SU-DHL-6 (cell line): ENCODE results near the gene SUGP1.

Experiments
- H2AFZ ChIP-seq: fragments of 200-600 bp; sonication (generic); 2 replicates; pipeline ENCODE4 v1.6.1; 2014; ENCODE audit warnings: low read depth, mild to moderate bottlenecking, moderate library complexity, mixed read lengths, antibody characterized with exemption, low read length; ENCODE audit not compliant: severe bottlenecking
- H3F3A ChIP-seq: fragments of 200-600 bp; shearing (Covaris generic); 2 replicates; pipeline ENCODE4 v1.6.0; 2016; ENCODE audit warnings: antibody characterized with exemption, mild to moderate bottlenecking; ENCODE audit not compliant: insufficient read depth
- H3K27ac ChIP-seq: fragments of 200-600 bp; sonication (generic); 2 replicates; pipeline ENCODE4 v1.5.1; 2016; ENCODE audit warnings: low read depth, mild to moderate bottlenecking, low read length, moderate library complexity, mixed read lengths
- H3K27me3 ChIP-seq: fragments of 200-600 bp; sonication (generic), shearing (Covaris generic); 2 replicates; pipeline ENCODE4 v1.6.0; 2014; ENCODE audit warnings: mild to moderate bottlenecking, low read length
- H3K36me3 ChIP-seq: fragments of 200-600 bp; sonication (generic); 2 replicates; pipeline ENCODE4 v1.6.1; 2014; ENCODE audit warnings: mild to moderate bottlenecking, low read length, mixed read lengths
- H3K4me2 ChIP-seq: fragments of 300-600, 200-600 bp; shearing (Covaris generic), sonication (generic); 2 replicates; pipeline ENCODE4 v1.6.0; 2014; ENCODE audit warnings: low read length, low read depth, mild to moderate bottlenecking; ENCODE audit not compliant: poor library complexity, severe bottlenecking
- H3K4me3 ChIP-seq: fragments of 200-600 bp; sonication (generic); 2 replicates; pipeline ENCODE4 v1.5.1; 2014; ENCODE audit warnings: antibody characterized with exemption, low read length, mild to moderate bottlenecking, mixed read lengths; ENCODE audit not compliant: insufficient read depth, poor library complexity, severe bottlenecking
- H3K79me2 ChIP-seq: fragments of 200-600 bp; sonication (generic); 2 replicates; pipeline ENCODE4 v1.6.1; 2014; ENCODE audit warnings: mild to moderate bottlenecking, low read length, moderate library complexity; ENCODE audit not compliant: insufficient read depth
- H3K9ac ChIP-seq: fragments of 200-600 bp; sonication (generic); 2 replicates; pipeline ENCODE4 v1.7.0; 2014; ENCODE audit warnings: mild to moderate bottlenecking, low read length
- H3K9me2 ChIP-seq: fragments of 200-600 bp; sonication (generic); replicated peaks from 2 replicates; pipeline ENCODE4 v1.6.1; 2014; ENCODE audit warnings: low read length; ENCODE audit not compliant: insufficient read depth
- H3K9me3 ChIP-seq: fragments of 200-600 bp; sonication (generic); 2 replicates; pipeline ENCODE4 v1.6.1; 2014; ENCODE audit warnings: low read length, mixed read lengths; ENCODE audit not compliant: insufficient read depth
- H4K20me1 ChIP-seq: fragments of 200-600 bp; sonication (generic); 2 replicates; pipeline ENCODE4 v1.6.1; 2014; ENCODE audit warnings: low read depth, mild to moderate bottlenecking, antibody characterized with exemption, low read length, moderate library complexity, mixed read lengths
- CTCF ChIP-seq: fragments of 200-600 bp; sonication (generic); IDR thresholded peaks from one replicate; pipeline ENCODE4 v1.5.1; 2017; ENCODE audit warnings: antibody characterized with exemption, mild to moderate bottlenecking, low read length, moderate library complexity; ENCODE audit not compliant: insufficient read depth, poor library complexity, severe bottlenecking
- EZH2phosphoT487 ChIP-seq: fragments of 200-600 bp; sonication (generic), shearing (Covaris generic); conservative IDR thresholded peaks from 2 replicates; pipeline ENCODE4 v1.6.1; 2018; ENCODE audit warnings: mild to moderate bottlenecking, antibody characterized with exemption, low read length, moderate library complexity, mixed read lengths

The SUGP1 gene

GRCh38 chr19:19343762-19344161 lies 23.5 kb upstream of the SUGP1 start:
- H3K27ac ChIP-seq, result no peak overlapping the region
- no peaks in the 10 kb centered on the region for H3K79me2 ChIP-seq
- no peaks in the 10 kb centered on the region for H3K36me3 ChIP-seq
- no peaks in the 10 kb centered on the region for H3K27me3 ChIP-seq
- H3K4me2 ChIP-seq, result no peak overlapping the region
- TF ChIP-seq CTCF (no peak), EZH2phosphoT487 (no peak)
- H3K9me3 ChIP-seq, result no peaks in the 10 kb centered on the region
- no peaks in the 10 kb centered on the region for H3K9me2 ChIP-seq
- no peak overlapping the region for H3K9ac ChIP-seq
- no peak overlapping the region for H3K4me3 ChIP-seq
- H4K20me1 ChIP-seq, result no peaks in the 10 kb centered on the region
- no peak overlapping the region for H2AFZ ChIP-seq
- no peaks in the 10 kb centered on the region for H3F3A ChIP-seq

GRCh38 chr19:19343016-19343362 lies 22.7 kb upstream of the SUGP1 start:
- Histone ChIP-seq H3K36me3 (no peaks in the 10 kb centered on the region), H3K27ac (no peak overlapping the region), H3K4me2 (no peak overlapping the region), H3K4me3 (no peak overlapping the region), H3K9ac (no peak overlapping the region), H2AFZ (no peak overlapping the region), H3K27me3 (no peaks in the 10 kb centered on the region), H4K20me1 (no peaks in the 10 kb centered on the region), H3K9me2 (no peaks in the 10 kb centered on the region), H3K79me2 (no peaks in the 10 kb centered on the region), H3F3A (no peaks in the 10 kb centered on the region), H3K9me3 (no peaks in the 10 kb centered on the region)
- TF ChIP-seq EZH2phosphoT487 (no peak), CTCF (no peak)

- Histone ChIP-seq H3K27me3 (no peaks in the 10 kb centered on the region), H3K9ac (no peak overlapping the region), H3K9me2 (no peaks in the 10 kb centered on the region), H3K4me2 (no peak overlapping the region), H2AFZ (no peak overlapping the region), H3F3A (no peaks in the 10 kb centered on the region), H3K27ac (no peak overlapping the region), H3K36me3 (no peaks in the 10 kb centered on the region), H3K79me2 (no peaks in the 10 kb centered on the region), H4K20me1 (no peaks in the 10 kb centered on the region), H3K4me3 (no peak overlapping the region), H3K9me3 (no peaks in the 10 kb centered on the region)
- TF ChIP-seq CTCF (peak; percentile 93), EZH2phosphoT487 (no peak)
Measured at GRCh38 chr19:19342086-19343015, 22.0 kb upstream of the SUGP1 start.
